HUES64 (cell line): ENCODE data around the gene DYTN.
"Not testable (repeated sequence)": the region's sequence is repeated elsewhere in the genome, so short reads cannot be mapped to it uniquely, and the experiment has no call there.

ENCODE experiments used
- H3K27ac ChIP-seq: 2 replicates; pipeline ENCODE4 v1.7.0; 2013; ENCODE audit warnings: low read depth, low read length, inconsistent platforms
- H3K27me3 ChIP-seq: 2 replicates; pipeline ENCODE4 v1.6.1; 2013; ENCODE audit warnings: mild to moderate bottlenecking, low read length; ENCODE audit not compliant: insufficient read depth
- H3K36me3 ChIP-seq: 2 replicates; pipeline ENCODE4 v1.6.1; 2013; ENCODE audit warnings: mild to moderate bottlenecking, low read length; ENCODE audit not compliant: insufficient read depth
- H3K4me1 ChIP-seq: 2 replicates; pipeline ENCODE4 v1.6.1; 2013; ENCODE audit warnings: mild to moderate bottlenecking, low read length, moderate library complexity; ENCODE audit not compliant: insufficient read depth
- H3K4me3 ChIP-seq: 2 replicates; pipeline ENCODE4 v1.5.1; 2013; ENCODE audit warnings: mild to moderate bottlenecking, low read length, moderate library complexity
- H3K9ac ChIP-seq: 2 replicates; pipeline ENCODE4 v1.6.1; 2013; ENCODE audit warnings: mild to moderate bottlenecking, low read depth, low read length
- H3K9me3 ChIP-seq: 2 replicates; pipeline ENCODE4 v1.6.1; 2013; ENCODE audit warnings: low read depth, low read length; ENCODE audit not compliant: insufficient read depth
- WGBS: fragments of 150-250, 120-280 bp; methylation state at CpG from one replicate; pipeline ENCODE4 v1.1.7; 2013; ENCODE audit warnings: missing lambda C conversion rate; 5-methylcytosine and 5-hydroxymethylcytosine counted together

Gene DYTN

DNA sequence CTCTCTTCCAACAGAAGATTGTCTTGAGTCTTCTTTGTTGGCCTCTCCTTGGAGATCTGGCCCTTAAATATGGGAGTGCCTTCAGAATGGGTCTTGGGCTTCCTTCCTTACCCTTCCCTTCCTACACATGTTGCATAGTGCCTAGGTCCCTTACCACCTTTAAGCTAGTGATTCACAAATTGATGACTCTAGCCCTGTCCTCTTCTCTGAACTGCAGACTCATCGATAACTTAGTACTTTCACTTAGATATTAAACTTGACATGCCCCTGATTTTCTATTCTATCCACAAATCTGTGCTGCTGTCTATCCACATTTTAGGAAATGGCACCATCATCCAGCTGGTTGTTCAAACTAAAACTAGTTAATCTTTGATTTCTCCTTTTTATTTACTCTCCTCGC is 9.1 kb upstream of the DYTN start:
- Histone ChIP-seq H3K27me3 (no peaks in the 10 kb centered on the region), H3K9ac (no peak overlapping the region), H3K27ac (no peak overlapping the region), H3K4me3 (no peak overlapping the region), H3K36me3 (no peaks in the 10 kb centered on the region), H3K4me1 (no peaks in the 10 kb centered on the region), H3K9me3 (no peaks in the 10 kb centered on the region)
- 97% methylated on average over 2 of the region's 2 CpGs for WGBS

DNA sequence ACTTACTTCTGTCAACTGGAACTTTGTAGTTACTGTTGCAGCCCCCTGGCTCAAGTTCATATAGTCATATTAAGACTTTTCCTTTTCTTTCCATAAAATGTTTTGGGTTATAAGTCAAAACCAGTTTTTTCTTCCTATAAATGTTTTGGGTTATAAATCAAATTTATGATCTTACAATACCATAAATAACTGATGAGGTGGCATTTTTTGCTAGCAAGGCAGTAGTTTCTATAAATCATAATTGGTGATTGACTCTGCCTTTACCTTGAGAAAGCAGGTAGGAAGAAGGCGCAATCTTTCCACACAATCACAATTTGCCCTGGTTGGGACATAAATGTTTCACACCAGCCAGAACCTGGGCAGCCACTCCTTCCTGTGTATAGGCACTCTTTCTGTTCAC is 5.1 kb upstream of the DYTN start:
- H3K9ac ChIP-seq, result no peak overlapping the region
- H3K9me3 ChIP-seq, result no peaks in the 10 kb centered on the region
- no peak overlapping the region for H3K4me3 ChIP-seq
- 0 out of 2 replicates have a peak, but pooled peaks cover under 1% of the 10 kb centered on the region for H3K27me3 ChIP-seq
- 100% methylated on average over 1 of the region's 1 CpG for WGBS
- no peaks in the 10 kb centered on the region for H3K36me3 ChIP-seq
- H3K27ac ChIP-seq, result no peak overlapping the region
- no peaks in the 10 kb centered on the region for H3K4me1 ChIP-seq

DNA sequence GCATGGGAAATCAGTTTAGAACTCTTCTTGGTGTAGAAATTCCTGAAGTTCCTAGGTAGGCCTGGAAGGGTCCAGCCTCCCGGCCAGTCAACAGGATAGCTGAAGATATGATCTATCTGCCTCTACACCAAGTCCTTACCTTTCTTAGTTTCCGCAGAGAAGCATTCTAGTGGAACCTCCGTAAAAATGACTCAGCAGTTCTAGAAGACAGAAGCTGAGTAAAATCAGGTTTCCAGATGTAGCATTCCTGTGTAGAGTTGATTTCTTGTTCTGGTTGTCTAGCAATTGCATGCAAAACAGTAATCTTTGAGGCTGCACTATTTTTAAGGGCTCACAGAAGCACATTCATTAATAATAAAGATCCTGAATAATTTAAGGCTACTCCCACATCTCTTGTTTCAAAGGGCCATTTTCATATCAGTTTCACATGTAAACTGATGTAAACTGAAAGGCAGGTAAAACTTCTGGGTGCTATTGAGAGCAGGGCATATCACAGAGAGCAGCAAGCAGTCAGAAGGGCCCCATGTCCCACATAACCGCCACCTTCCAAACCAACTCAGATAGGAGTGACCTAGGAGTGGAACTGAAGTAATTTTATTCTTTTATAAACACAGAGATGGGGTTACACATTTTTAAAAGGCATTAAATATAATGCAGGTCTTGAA is 3.2 kb upstream of the DYTN start:
- Histone ChIP-seq H3K4me1 (no peaks in the 10 kb centered on the region), H3K27ac (no peak overlapping the region), H3K4me3 (no peak overlapping the region), H3K9ac (no peak overlapping the region), H3K27me3 (peaks cover 15% of the 10 kb centered on the region), H3K36me3 (no peaks in the 10 kb centered on the region), H3K9me3 (no peaks in the 10 kb centered on the region)
- WGBS, result 93% methylated on average over 3 of the region's 4 CpGs

DNA sequence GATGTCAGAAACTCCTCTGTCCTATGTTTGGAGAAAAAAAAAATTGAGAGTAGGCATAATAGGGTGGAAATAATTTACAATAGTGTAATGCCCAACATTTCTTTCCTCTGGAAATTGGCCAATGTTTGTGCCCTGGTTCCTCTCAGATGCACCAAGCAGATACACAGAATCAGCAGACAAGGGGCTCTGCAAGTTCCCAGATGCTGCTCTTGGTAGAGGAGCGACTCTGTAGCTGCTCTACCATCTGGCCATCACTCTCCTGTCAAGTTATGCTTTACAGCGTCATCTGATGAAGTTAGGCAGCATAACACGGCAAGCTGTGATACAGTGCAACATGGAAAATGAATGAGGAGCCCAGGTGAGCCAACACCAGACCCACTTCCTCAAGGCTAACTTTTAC is 1.6 kb downstream of the DYTN start:
- WGBS, result 90% methylated on average over 3 of the region's 3 CpGs
- Histone ChIP-seq H3K4me3 (no peak overlapping the region), H3K27ac (no peak overlapping the region)

DNA sequence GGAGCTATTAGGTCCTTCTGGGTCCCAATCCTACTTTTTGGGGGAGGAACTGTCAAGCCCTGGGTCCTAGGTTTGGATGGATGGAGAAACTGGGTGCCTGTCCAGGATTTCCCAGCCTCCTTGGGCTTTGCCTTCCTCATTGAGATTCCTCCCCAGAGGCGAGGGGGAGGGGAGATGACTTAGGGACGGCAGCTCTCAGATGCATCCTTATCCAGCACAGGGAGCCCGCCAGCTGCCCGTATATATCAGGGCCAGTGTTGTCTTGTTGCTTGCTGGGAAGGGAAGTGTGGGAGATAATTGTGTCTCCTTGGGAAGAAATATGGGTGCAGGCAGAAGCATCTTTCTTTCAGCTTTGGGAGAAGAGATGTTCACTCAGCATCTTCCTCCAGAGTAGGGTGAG is 3.0 kb downstream of the DYTN start:
- H3K4me3 ChIP-seq, H3K27ac ChIP-seq, H3K4me1 ChIP-seq, H3K9ac ChIP-seq, H3K36me3 ChIP-seq, H3K9me3 ChIP-seq: not testable (repeated sequence)
- H3K27me3 ChIP-seq, result peaks cover 31% of the 10 kb centered on the region
- 60% methylated on average over 4 of the region's 4 CpGs for WGBS

More for the DNA sequence above, 1.6 kb downstream of the DYTN start:
- Histone ChIP-seq H3K9me3 (no peaks in the 10 kb centered on the region), H3K36me3 (no peaks in the 10 kb centered on the region), H3K27me3 (peaks cover 31% of the 10 kb centered on the region), H3K9ac (no peak overlapping the region), H3K4me1 (peaks cover 5% of the 10 kb centered on the region; the same call in 1 of the 2 replicates)

DNA sequence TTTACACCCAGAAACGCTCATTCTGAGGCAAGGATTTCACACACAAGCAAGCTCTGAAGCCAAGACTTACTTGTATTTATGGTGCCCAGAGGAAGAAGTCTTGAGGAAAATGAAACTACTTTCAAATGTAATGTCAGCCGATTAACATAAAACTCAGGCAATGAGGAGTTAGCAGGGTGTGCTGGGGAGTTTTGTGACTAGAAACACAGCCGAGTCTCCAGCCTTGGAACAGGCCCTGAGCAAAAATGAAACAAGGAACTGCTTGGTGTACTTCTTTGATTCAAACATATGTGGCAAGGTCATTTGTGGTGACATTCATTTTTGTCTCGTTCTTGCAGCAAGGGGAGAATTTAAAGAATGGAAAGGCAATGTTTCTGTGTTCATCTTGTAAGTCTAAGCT is 4.5 kb downstream of the DYTN start:
- Histone ChIP-seq H3K9me3 (no peaks in the 10 kb centered on the region), H3K4me3 (no peak overlapping the region)
- 84% methylated on average over 4 of the region's 4 CpGs for WGBS

DNA sequence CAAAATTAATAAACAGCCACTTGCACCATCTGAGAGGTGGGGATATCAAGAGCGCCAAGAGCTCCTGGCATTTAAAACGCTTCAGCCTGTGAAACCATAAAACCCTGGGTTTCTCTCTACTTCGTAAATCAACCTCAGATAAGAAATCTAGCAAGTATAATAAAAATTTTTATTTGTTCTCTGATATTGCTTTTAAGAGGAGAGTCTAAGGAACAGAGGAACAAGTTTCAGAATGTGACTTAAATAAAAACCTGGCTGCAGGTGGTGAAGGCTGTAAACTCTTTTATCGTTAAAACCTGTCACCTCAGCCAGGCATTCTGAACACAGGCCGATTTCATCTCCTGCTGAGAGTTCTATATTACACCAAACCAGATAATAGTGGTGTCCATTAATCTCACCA is 9.9 kb downstream of the DYTN start:
- WGBS, result 92% methylated on average over 4 of the region's 5 CpGs

More for the DNA sequence above, 4.5 kb downstream of the DYTN start:
- Histone ChIP-seq H3K9ac (no peak overlapping the region), H3K36me3 (no peaks in the 10 kb centered on the region), H3K4me1 (peaks cover 5% of the 10 kb centered on the region; the same call in 1 of the 2 replicates), H3K27ac (no peak overlapping the region), H3K27me3 (peaks cover 31% of the 10 kb centered on the region)

DNA sequence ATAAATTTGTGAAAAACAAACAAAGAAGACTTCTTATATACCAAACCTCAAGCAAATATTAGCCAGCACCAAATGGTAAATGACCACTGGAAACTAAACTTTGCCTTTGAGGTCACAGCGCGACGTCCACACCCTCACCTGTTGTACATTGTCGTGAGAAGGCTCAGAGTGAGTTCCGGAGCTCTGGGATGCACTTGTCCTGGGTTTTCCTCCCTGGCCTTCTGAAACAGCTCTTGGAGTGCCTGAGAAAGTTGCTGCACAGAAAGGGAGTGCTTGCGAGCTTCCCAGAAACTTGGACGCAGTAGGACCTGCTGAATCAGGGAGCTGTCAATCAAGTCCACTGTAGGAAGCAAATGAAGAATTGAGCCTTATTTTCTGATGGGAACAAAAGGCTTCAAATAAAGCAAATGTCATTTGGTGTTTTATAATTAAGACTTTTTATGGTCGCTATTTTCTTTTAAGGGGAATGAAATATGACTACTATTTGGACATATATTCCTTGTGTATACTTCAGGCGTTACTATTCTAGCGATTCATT is 11.0 kb downstream of the DYTN start:
- no peak overlapping the region for H3K27ac ChIP-seq
- H3K27me3 ChIP-seq, result no peaks in the 10 kb centered on the region
- H3K36me3 ChIP-seq, result no peaks in the 10 kb centered on the region
- H3K4me3 ChIP-seq, result no peak overlapping the region
- H3K9me3 ChIP-seq, result no peaks in the 10 kb centered on the region
- WGBS, result 92% methylated on average over 10 of the region's 10 CpGs
- H3K9ac ChIP-seq, result no peak overlapping the region
- H3K4me1 ChIP-seq, result no peaks in the 10 kb centered on the region

More for the DNA sequence above, 9.9 kb downstream of the DYTN start:
- Histone ChIP-seq H3K27me3 (no peaks in the 10 kb centered on the region), H3K9me3 (no peaks in the 10 kb centered on the region), H3K4me1 (peaks cover 2% of the 10 kb centered on the region; the same call in 1 of the 2 replicates), H3K4me3 (no peak overlapping the region), H3K27ac (no peak overlapping the region), H3K36me3 (no peaks in the 10 kb centered on the region), H3K9ac (no peak overlapping the region)

DNA sequence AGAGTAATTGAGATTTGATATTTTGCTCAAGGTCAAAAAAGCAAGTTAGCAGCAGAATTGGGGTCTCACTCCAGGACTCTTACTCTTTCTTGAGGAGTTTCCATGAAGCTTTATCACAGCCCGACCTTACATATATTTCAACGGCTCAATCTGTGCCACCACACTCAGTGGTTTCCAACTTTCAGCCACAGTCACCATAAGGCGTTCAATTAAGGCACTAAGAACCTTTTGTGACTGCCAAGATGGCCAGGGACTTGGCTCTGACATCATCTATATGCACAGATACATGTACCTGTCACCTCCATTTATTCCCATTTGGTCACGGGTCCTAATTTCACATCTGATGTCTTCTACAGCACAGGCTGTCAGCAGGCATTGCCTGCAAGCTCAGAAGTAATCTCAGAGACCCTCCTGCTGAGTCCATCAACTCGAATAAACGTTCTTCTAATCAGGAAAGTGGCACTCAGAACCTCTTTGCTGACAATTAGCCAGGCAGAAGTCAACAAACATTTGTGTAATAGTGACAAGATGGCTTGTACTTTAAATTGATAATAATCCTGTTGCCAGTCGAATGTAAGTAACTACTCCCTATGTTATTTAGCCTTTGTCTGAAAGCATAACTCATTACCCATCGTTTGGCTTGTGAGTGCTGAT is 16.1 kb downstream of the DYTN start:
- H3K4me1 ChIP-seq, result no peaks in the 10 kb centered on the region
- 88% methylated on average over 8 of the region's 8 CpGs for WGBS
- no peak overlapping the region for H3K9ac ChIP-seq
- H3K36me3 ChIP-seq, result no peaks in the 10 kb centered on the region
- H3K4me3 ChIP-seq, result no peak overlapping the region
- no peaks in the 10 kb centered on the region for H3K27me3 ChIP-seq
- H3K27ac ChIP-seq, result no peak overlapping the region
- H3K9me3 ChIP-seq, result no peaks in the 10 kb centered on the region

DNA sequence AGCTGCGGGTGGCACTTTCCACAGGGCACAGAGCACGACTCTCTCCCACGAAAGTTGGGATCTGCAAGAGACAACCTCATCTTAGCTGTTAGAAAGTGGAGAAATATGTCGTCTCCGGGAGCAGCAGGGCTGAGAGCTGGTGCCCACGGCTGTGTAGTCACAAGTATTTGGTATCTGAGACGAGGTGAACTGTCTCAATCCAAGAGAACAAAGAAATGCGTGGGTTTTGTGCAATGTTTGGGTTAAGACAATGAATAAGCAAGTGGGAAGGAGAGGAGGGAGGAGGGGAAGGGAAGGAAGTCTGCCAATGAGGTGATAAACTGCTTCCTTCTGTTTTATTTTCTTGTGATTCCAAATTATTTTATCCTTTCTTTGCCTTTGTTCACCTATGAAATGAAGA is 18.0 kb downstream of the DYTN start:
- Histone ChIP-seq H3K9me3 (no peaks in the 10 kb centered on the region), H3K4me1 (no peaks in the 10 kb centered on the region), H3K27ac (no peak overlapping the region), H3K9ac (no peak overlapping the region), H3K27me3 (no peaks in the 10 kb centered on the region), H3K4me3 (no peak overlapping the region), H3K36me3 (no peaks in the 10 kb centered on the region)
- WGBS, result 78% methylated on average over 8 of the region's 8 CpGs

DNA sequence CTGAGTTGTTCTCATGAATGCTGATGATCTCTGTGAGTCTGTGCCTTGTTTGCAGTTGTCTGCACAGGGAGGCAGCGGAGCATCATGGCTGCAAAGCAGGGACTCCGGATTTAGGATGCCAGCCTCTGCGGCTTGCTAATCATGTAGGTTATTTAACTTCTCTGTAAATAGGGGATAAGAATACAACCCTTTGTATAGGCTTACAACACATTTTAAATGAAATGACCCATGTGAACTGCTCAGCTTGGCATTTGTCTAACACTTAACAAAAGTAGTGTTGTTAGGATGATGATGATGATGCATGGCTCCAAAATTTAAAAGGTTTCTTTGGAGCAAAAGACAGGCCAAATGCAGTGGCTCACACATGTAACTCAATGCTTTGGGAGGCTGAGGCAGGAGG is 19.4 kb downstream of the DYTN start:
- Histone ChIP-seq H3K4me1 (no peaks in the 10 kb centered on the region), H3K4me3 (no peak overlapping the region), H3K27me3 (no peaks in the 10 kb centered on the region), H3K9me3 (no peaks in the 10 kb centered on the region), H3K9ac (no peak overlapping the region), H3K27ac (no peak overlapping the region), H3K36me3 (no peaks in the 10 kb centered on the region)
- WGBS, result 78% methylated on average over 3 of the region's 3 CpGs
